ENCODE measurements around the gene ATP5F1C.

- no peak for TF ChIP-seq CTCF (IDR thresholded peaks at IDR 0.05 in 8 of 11, conservative IDR thresholded peaks at IDR 0.05 in 3 of 11)
- no peak for TF ChIP-seq POLR2AphosphoS5 (IDR thresholded peaks at IDR 0.05)
- no peak for TF ChIP-seq POLR2A (IDR thresholded peaks at IDR 0.05)
Observed at GRCh38 chr10:7766241-7766640, 21.7 kb upstream of the ATP5F1C start.

Measured in spleen (tissue), 7 donors.